K562 treated with DMSO at 1 percent for 4 hours (cell line): Measurements from ENCODE around the gene TFF2. TPM values are rescaled to one million over a fixed set of nuclear protein-coding genes. Genes with fewer than 3 reads are reported as not detected.

Source experiments
- total RNA-seq: library from RNA; unstranded; fragments of 300-600 nt; gene quantifications from 2 replicates; pipeline ENCODE4 v1.2.3, GENCODE V29; 2022; ENCODE audit not compliant: insufficient read depth

Gene TFF2
- total RNA-seq = not detected in 2 replicates

DNA sequence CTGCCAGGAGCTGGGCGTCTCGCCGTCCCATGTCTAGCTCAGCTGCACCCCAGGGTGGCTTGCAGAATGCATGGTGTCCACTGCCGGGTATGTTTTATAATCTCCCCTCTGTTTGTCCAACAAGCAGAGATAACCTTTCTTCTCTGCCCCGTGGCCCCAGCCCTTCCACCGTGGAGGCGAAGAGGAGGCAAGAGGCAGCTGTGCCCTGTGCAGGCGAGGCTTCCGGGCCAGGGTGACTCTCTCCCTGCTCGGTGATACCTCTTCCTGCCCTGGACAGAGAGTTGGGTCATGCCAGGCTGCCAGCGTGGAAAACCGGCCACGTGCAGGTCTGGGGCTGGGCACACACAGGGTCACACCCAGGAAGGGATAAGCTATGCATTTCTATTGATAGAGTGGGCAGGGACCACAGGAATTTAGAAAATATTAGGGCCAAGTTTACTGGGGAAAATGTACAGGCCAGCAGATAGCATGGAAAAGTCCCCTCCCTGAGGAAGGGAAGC is at the start of gene TFF2:
Gene TFF2, minus strand, starts transcription at position 68 of the 500 bp plus-strand sequence. Its CDS starts 37 bp downstream, at position 31.

GRCh38 chr21:42395905-42396651 is 45.3 kb upstream of the TFF2 start, which contains the start of gene TMPRSS3:
TMPRSS3 (minus strand) TSS chr21:42396052; CDS start chr21:42395417, 635 bp downstream.

GRCh38 chr21:42366292-42367010 is 15.7 kb upstream of the TFF2 start, which contains the start of gene TFF1:
TFF1 (minus strand) TSS chr21:42366535; CDS start chr21:42366495, 40 bp downstream.

GRCh38 chr21:42315296-42315891 is 35.4 kb downstream of the TFF2 start, which contains the start of gene TFF3:
TFF3 (minus strand) TSS chr21:42315409; CDS start chr21:42315374, 35 bp downstream.

Other genes with a start within 250 kb of the TFF2 start
- gene ABCG1, start 131.9 kb downstream of the TFF2 start, total RNA-seq = not detected in 2 replicates
- not detected in 2 replicates for gene TFF3, start 35.6 kb downstream of the TFF2 start, total RNA-seq
- gene TFF1, start 15.5 kb upstream of the TFF2 start, total RNA-seq = not detected in 2 replicates
- gene TMPRSS3, start 45.1 kb upstream of the TFF2 start, total RNA-seq = not detected in 2 replicates
- gene UBASH3A, start 52.9 kb upstream of the TFF2 start, total RNA-seq = 0.38 TPM in 1 of 2 replicates, not detected in the other
- not detected in 2 replicates for gene RSPH1, start 145.2 kb upstream of the TFF2 start, total RNA-seq
- 0.24 and 0.78 TPM in 2 replicates for gene SLC37A1, start 162.9 kb upstream of the TFF2 start, total RNA-seq